T follicular helper cell (primary cell): ENCODE measurements around the gene SNRPD3.

Source experiments
- DNase-seq: peaks from one replicate; pipeline ENCODE4 v3.0.0-alpha.2; 2020; ENCODE audit warnings: low read depth

SNRPD3 gene

DNA sequence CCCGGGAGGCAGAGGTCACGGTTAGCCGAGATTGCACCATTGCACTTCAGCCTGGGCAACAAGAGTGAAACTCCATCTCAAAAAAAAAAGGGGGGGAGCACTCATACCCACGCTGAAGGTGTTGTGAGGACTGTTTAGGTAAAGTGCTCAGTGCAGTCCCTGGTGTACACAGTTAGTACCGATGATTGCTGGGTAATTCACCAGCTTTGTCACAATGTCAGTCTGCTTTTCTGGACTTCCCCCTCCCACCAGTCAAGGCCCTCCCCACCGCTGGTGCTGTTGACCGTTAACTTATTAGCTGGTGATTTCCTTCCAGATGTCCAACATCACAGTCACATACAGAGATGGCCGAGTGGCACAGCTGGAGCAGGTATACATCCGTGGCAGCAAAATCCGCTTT lies 11.9 kb downstream of the SNRPD3 start:
- DNase-seq, result no peak

DNA sequence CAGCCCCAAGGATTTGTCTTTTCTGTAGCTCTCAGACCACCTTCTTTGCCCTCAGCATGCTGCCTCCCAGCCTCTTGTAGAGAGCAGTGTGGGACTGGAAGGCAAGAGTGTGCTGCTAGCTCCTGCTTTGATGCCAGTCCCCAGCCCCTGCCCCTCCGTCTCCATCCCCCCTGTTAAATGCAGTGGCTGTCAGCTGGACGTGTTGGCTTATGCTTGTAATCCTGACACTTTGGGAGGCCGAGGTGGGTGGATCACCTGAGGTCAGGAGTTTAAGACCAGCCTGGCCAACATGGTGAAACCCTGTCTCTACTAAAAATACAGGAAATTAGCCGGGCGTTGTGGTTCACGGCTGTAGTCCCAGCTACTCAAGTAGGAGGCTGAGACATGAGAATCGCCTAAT lies 15.5 kb downstream of the SNRPD3 start:
- DNase-seq, result no peak

DNA sequence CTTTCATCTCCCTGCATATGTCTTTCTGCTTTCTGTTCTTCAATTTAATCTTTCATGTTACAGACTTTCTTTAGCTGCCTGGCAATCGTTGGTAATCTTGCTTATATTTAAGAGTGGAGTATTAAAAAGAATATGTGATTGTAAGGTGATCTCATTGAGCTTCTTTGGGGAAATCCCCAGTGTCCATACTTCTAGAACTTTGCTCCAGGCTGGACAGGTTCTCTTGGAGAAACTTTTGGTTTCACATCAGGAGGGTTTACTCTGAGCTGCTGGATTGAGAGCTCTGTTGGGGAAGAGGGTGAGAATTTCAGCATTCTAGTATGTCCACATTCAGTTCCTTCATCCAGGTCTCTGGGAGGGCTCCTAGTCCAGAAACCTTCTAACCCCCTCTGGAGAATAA lies 21.0 kb downstream of the SNRPD3 start:
- no peak for DNase-seq

DNA sequence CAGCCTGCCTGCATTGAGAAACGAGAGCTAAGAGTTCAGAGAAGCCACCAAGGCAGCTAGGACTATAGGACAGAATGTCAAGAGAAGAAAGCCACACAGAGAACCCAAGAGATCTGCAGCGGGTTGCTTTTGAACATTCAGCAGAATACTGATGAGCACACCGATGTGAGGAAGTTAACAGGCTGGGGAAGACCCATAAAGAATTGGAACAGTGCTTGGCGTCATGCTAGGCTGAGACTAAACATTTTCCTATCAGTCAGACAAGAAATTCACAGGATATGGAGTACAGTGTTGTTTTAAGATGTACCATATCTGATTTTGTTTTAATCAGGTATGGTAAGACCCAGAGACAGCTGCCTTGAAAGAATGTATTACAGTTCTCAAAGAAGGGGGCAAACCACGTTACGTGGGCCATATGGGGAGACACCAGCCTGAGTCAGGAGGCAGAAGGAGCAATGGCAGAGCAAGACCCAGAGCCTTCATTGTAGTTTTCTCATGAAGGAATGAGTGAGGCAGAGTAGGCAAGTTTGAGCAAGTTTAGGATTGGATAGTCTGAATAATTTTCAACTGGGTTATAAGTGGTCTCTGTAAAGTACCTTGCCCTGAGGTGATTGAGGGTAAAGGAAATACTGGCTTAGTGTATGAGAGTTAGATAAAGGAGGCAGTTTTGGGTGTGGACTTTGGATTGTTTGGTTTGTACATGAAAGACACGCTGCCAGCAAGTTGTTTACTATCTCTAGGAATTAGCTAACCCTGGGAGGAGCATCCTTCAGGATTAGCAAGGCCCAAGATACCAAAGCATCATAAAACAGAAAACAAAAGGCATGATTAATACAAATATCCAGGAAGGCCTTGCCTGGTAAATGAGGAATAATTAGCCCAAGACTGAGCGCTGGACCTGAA lies 22.8 kb downstream of the SNRPD3 start:
- no peak for DNase-seq

DNA sequence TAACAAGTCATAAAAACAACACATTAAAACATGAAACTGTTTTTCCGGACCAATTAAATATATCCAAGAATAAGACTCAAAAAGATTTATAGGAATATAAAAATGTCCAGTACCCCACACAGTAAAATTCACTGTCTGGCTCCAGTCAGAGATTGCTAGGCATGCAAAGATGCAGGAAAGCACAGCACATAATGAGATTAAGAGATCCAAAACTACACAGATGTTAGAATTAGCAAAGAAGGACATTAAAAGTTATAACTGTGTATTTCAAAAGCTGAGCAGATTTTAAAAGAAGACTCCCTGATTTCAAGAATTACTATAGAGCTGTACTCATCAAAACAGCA lies 23.4 kb downstream of the SNRPD3 start:
- DNase-seq, result no peak

DNA sequence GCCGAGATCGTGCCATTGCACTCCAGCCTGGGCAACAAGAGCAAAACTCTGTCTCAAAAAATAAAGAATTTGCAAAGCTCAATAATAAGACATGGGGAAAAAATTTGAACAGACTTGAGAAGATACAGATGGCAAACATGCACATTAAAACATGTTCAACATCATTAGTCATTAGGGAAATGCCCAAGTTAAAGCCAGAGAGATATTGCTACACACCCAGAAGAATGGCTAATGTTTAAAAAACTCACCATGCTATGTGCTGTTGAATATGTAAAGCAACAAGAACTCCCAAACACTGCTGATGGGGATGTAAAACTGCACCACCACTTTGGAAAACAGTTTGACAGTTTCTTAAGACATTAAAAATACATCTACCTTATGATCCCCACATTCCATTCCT lies 24.5 kb downstream of the SNRPD3 start:
- DNase-seq, result no peak

DNA sequence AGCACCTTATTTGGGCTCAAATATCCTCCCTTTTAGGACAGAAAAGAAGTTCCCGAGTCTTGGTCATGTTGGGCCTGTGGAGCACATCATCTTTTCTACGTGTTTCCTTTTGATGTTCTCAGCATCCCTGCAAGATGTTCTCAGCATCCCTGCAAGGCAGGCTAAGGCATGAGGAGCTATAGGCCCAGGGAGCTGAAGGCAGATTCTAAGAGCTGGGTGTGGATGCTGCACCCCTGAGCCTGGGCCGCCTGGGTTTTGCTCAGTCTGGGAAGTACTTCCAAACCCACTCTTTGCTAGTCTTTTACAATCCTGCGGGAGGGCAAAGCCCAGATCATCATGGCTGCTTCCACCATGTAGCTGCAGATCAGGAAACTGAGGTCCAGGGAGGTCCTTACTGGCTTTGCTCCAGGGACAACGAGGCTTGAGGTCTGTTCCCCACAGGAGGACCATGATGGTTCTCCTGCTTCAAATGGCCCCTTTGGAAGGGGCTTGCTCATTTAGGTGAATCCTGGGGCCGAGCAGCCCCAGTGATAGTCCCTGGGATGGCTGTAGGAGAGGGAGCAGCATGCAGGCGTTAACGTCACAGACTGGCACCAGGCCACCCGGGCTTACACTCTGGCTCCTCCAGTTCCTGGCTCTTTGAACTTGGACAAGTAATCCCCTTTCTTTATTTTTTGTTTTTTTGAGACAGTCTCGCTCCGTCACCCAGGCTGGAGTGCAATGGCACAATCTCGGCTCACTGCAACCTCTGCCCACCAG lies 26.4 kb downstream of the SNRPD3 start:
- DNase-seq, result no peak

DNA sequence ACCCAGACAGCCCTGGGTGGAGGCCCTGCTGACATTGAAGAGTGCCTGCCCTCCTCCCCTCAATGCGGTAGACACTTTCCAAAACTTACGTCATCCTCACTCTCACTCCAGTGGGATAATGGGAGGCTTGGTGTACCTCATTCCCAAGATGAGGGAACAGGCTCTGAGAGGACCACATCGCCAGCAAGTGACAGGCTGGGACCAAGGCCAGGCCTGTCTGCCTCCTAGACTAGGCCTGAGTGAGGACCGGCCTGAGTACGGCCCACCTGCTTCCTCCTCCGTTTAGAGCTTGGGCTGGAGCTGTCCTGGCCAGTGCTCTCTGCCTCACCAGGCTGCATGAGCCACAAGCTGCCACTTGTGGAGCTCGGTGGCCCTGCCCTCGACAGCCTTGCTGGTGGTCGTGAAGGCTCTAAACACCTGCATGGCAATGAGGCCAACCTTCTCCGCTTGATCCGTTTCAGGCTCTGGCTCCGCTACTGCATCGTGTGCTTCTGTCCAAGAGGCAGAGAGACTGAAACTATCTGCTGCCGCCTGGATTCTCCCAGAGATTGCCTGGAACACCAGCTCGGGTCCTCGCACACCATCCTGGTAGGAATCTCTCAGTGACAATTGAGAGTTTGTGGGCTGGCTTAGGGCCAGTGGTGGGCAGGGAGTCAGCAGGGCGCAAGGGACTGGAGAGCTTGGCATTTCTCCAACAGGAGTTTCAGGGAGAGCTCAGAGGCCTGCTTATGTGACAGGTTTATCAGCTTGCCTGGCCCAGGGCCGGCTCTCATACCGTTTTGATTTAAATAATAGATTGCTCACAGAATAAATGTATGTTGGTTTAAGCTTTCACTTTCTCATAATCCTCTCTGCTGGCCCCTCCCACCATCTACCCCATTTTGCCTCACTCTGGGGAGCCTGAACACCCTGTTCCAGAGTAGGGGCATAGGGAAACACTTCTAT lies 27.7 kb downstream of the SNRPD3 start:
- DNase-seq, result no peak

DNA sequence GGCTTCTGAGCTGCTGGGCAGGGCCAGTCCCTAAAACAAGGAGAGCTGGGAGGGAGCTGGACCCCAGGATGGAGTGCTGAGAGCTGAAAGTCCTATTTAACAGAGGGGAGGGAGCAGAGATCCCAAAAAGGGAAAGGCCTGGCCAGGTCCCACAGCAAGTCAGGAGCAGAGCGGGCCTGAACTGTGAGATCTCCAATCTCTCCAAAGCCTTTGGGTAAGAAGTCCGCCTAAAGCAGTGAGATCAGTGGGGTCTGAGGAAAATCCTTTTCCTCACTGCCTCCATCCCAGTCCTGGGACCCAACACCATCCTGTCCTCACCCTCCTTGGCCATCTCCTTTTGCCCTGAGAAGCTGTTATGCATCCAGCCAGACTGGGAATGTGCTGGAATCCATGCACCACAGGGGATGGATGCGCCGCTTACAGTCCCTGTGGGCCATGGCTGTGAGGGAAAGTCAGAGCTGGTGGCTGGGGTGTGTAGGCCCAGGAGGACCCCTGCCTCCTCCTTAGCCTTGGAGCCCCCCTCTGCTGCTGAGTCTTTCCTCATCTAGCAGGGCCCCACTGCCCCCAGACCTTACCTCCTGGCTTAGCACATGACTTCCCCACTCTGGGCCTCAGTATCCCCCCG lies 28.5 kb downstream of the SNRPD3 start:
- no peak for DNase-seq

DNA sequence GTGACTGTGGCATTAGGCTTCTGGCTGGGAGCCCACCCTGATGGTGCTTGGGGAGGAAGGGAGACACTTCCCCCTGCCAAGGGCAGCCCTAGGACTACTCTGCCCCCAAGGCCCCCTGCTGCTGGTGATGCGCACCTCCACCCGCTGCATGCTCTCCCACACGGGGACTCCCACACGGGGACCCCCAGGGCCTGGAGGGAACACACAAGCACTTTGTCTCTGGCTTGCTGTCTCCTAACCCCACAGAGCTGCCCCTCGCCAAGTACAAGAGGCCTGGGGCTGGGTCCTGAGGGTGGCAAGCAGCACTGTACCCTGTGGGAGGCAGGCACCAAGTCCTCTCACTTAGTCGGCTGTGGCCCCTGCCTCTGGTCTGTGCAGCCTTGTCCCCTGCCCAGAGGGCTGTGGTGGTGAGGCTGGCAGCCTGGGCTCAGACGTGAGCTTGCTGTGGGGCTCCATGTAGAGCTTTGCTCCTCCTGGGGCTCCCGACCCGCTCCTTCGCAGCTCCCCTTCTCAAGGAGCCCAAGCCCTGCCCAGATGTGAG lies 29.1 kb downstream of the SNRPD3 start:
- DNase-seq, result no peak

DNA sequence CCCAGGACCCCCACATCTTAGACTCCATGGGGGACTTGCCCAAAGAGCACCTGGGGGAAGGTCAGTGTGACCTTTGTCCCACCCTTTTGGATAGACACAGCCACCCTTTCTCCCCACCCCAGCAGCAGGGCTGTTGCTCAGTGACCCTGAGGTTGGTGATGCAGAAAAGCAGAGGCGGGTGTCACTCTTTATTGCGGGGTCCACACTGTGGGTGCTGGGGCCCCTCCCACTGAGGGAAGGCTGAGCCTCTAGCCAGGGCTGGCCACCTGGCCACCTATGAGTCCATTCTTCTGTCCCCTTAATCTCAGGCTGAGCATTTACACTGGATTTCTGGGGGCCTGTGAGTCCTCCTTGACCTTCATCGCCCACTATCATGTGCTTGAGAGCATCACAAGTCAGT lies 29.7 kb downstream of the SNRPD3 start:
- DNase-seq, result no peak

DNA sequence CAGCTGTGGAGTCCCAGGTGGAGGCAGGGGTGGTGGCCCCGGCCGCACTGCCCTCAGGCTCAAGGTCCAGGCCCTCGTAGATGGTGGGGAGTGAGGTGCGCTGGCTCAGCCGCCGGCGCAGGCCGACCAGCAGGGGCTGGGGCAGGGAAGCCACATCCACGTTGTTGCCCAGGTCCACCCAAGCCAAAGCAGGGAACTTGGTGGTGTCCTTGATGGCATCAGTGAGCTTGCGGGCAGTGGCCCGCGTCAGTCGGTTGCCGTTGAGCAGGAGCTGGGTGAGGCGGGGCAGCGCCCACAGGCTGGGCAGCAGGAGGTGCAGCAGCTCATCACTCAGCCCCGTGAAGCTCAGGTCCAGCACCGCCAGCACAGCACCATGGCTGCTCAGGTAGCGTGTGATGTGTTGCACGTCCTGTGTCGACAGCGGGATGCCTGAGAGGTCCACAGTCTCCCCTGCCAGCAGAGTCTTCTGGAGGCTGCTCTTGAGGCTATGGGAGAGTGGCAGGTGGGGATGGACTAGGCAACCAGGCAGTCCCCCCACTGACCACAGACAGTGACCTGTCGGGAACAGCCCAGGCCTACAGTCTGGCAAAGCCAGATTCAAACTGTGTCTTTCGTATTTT lies 30.2 kb downstream of the SNRPD3 start:
- DNase-seq, result no peak

DNA sequence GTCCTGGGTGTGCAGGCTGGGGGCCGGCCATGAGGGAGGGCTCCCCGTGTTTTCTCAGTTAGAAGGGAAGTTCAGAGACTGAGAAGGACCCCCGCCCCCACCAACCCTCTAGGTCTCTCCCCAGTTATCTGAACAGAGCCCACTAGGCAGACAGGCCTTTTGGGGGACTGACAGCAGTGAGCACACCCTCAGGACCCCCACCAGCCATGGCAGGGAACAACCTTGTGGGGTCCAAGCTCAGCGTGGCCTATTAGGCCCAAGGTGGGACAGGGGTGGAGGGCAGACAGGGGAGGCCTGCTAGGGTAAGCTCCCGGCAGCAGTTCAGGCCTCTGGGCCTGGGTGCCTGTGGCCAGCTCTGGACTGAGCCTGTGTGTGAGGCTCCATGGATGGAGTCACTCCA lies 31.5 kb downstream of the SNRPD3 start:
- DNase-seq, result no peak

DNA sequence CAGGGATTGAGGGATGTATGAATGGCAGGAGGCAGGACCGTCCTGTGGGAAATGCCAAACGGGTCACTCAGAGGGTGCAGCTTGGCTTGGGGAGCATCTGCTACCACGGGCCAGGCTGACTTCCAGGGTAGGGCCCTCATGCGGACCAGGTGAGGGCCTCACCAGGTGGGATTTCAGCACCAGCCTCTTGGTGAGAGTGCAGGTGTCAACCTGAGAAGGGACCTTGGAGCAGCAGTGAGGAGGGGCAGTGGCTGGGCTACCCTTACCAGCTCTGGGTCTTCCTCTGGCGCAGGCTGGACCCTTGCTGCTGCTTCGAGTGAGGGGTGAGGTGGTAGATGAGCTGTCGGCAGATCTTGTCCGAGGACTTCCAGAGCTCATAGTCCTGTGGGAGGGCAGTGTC lies 32.1 kb downstream of the SNRPD3 start:
- DNase-seq, result no peak

DNA sequence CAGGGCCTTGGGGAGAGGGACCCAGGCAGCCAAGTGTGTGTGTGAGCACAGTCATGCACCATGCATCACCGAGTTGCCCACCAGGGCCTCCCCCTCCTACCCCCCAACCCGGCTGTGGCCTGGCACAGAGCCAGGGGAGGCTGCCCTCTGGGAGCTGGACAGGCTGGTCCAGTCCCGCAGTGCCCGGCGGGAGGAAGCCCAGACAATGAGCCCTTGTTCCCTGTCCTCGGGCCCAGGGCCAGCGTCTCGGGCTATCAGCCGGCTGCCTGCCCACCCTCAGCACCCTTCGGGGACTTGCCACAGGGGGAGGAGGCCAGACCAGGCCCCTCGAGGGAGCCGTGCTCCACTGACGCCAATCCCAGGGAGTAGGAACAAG lies 32.6 kb downstream of the SNRPD3 start:
- DNase-seq, result no peak

DNA sequence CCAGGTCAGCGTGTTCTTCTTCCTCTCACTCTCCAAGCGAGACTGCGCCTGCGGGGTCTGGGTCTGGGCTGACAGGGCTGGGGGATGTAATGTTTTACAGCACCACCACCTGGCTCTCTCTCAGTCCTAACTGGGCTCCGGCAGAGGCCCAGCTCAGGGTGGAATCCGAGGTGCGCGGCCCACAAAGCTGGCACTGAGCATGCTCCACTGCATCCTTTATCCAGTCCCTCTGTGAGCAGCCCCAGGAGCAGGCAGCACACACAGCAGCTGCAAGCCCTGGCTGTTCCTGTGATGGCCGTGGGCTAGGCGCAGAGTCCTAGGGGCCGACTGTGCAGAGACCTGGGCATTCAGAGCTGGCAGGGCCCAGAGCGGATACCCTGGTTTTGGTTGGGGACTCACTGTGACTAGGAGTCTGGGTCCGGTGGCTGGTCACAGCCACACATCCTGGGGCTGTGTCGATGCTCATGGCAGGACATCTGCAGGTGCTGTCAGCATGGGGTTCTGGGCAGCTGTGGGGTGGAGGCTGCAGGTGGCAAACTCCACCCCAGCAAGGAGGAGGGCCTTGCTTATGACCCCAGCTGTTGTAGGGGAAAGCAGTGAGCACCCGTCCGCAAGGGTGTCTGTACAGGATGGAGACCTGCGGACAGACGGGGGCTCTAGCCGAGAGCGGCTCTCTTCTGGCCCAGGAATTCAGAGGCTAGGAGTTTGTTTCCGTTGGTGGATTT lies 33.1 kb downstream of the SNRPD3 start:
- DNase-seq, result no peak

DNA sequence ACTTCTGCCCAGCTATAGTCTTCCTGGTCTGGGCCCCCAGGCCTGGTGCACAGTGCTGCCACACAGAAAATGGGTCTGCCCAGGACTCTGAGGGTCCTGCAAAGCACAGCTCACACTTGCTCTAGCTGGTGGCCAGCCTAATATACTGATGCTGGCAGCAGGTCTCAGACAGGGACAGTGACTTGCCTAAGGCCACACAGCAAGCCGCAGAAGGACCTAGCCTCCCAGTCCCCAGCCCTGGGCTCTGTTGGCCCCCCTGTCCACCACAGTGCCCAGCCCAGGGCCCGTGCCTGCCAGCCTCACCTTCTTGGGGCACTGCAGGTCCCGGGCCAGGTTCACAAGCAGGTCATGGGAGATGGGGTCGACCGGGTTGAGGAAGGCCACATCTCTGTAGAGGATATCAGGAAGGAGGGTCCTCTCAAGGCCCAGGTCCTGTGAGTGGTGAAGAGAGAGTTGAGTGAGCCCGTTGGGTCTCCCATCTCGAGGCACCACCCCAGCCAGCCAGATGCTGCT lies 33.8 kb downstream of the SNRPD3 start:
- DNase-seq, result no peak

DNA sequence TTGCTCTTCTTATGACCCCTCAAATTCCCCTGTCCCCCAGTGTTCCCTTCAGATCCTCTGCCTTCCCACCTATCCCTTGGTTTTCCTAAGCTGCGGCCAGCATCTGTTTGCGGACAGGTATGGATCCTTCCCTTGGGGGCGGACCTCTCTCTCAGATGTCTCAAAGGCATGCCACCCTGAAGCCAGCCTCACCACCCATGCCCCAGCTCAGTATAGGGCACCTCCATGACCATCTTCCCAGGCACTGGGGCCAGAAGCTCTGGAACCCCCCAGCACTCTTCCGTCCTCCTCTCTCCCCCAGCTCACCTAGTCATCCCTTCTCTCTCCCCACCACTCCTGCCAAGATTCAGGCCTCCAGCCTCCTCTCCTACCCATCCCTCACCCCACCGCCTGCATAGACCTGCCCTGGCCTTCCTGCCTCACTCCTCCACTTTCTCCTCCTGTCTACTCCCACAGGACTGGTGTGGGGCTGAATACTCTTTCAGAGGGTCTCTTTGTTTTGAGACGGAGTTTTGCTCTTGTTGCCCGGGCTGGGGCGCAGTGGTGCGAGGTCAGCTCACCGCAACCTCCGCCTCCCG lies 34.9 kb downstream of the SNRPD3 start:
- no peak for DNase-seq

DNA sequence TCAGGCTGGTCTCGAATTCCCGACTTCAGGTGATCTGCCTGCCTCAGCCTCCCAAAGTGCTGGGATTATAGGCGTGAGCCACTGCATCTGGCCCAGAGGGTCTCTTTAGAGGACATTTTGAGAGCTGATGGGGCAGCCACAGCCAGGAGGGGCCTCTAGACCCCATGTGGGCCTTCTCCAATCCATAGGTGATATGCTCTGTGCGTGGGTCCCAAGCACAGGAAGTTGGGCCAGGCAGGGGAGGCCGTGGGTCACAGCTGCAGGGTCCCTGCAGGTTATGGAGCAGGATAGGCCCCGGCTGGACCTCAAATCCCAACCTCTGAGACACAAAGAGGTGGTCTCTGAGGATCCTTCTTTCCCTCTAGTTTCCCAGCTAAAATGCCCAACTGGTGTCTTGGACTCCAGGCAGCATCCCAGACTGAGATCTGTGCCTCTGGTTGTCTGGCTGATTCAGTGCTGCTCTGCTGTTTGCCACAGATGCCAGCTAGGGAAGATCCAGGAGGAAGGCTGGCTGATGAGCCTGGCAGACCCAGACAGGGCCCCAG lies 35.6 kb downstream of the SNRPD3 start:
- DNase-seq, result no peak
